Adrenal gland (tissue), 12 donors: ENCODE data around the gene BCKDHA. TPM values are rescaled to one million over a fixed set of nuclear protein-coding genes. Genes with fewer than 3 reads are reported as not detected.
A peak's percentile ranks its signal among the peaks of the same experiment; 100 is the strongest.
"Not testable (repeated sequence)": the region's sequence is repeated elsewhere in the genome, so short reads cannot be mapped to it uniquely, and the experiment has no call there.

Experiments
- DNase-seq, 7 donors: peaks; one replicate each; pipeline ENCODE4 v3.0.0-alpha.2; 2019 to 2020
- H3K27ac ChIP-seq, 5 donors: fragments of 200-600 bp; sonication (generic) in 4 of 5; 1 replicate in 3 of 5; 2 replicates in 2 of 5; pipeline versions ENCODE4 v1.5.1 to v1.8.0; 2016 to 2020; ENCODE audit warnings: mild to moderate bottlenecking in 1 of 5
- H3K27me3 ChIP-seq: fragments of 200-600 bp; 2 replicates; pipeline ENCODE4 v1.8.0; 2021
- H3K36me3 ChIP-seq, 2 donors: fragments of 200-600 bp; replicated peaks in 1 of 2; 1 replicate in 1 of 2; 2 replicates in 1 of 2; pipeline versions ENCODE4 v1.5.1 to v1.8.0; 2018 to 2022
- H3K4me1 ChIP-seq, 2 donors: fragments of 200-600 bp; replicated peaks in 1 of 2; 1 replicate in 1 of 2; 2 replicates in 1 of 2; pipeline versions ENCODE4 v1.5.1 to v1.8.0; 2018 to 2021
- H3K4me3 ChIP-seq, 4 donors: fragments of 200-600 bp; sonication (generic) in 3 of 4; one replicate each; pipeline ENCODE4 v1.5.1; 2016 to 2018
- H3K9me3 ChIP-seq, 3 donors: fragments of 200-600 bp; sonication (generic) in 1 of 3; replicated peaks in 1 of 3; 1 replicate in 2 of 3; 2 replicates in 1 of 3; pipeline versions ENCODE4 v1.5.1 to v1.8.0; 2016 to 2021
- CTCF ChIP-seq, 6 experiments: fragments of 450-650 bp in 4 of 6; fragments of 200-600 bp in 2 of 6; sonication (generic) in 1 of 6; IDR thresholded peaks; 1 replicate in 5 of 6; 2 replicates in 1 of 6; pipeline versions ENCODE4 v1.5.1 to v1.8.0; 2016 to 2021; ENCODE audit warnings: antibody characterized with exemption in 6 of 6, mild to moderate bottlenecking in 2 of 6, moderate library complexity in 1 of 6
- POLR2A ChIP-seq, 2 donors: fragments of 450-650 bp; IDR thresholded peaks; one replicate each; pipeline ENCODE4 v1.6.1; 2017; ENCODE audit warnings: antibody characterized with exemption in 2 of 2, mild to moderate bottlenecking in 2 of 2, moderate library complexity in 1 of 2
- WGBS, 4 donors: extraction: QIAGEN DNeasy Blood & Tissue Kit in 2 of 4; methylation state at CpG; one replicate each; pipeline versions ENCODE4 v1.1.5 to v1.1.7; 2013 to 2017; 5-methylcytosine and 5-hydroxymethylcytosine counted together
- intact Hi-C, 2 donors: fragments of 100-400 bp; cut with DNase I; formaldehyde crosslinking; loops; one replicate each; pipeline versions ENCODE4 v1.14.1 to v1.15.0; 2022 to 2023
- polyA plus RNA-seq, 3 donors: library from polyadenylated mRNA; stranded (reverse); fragments of 200-250 nt in 2 of 3; fragments of 350-450 nt in 1 of 3; fragmentation: Illumina TruSeq in 1 of 3; extraction: RNeasy Lipid Tissue Mini Kit (QIAGEN cat#74804) in 1 of 3; gene quantifications; one replicate each; pipeline ENCODE4 v1.2.3, GENCODE V29; 2013 to 2014
- total RNA-seq, 9 donors: library from RNA; depleted of rRNA in 4 of 9; stranded (reverse); fragments of >200 nt in 4 of 9; fragments of 120-200 nt in 1 of 9; fragmentation: NEBNext Ultra II Directional in 1 of 9; extraction: Animal tissue kit (Norgen Biotek cat#: 25700) in 1 of 9; gene quantifications; one replicate each; pipeline versions ENCODE4 v1.1.0 to v1.2.4, GENCODE V29; 2013 to 2023
- donor health status: healthy with polysubstance abuse.
- donor health status: Bipolar disorder and iron deficiency.
- donor health status: DM: yes; HTN: yes; CAD: no.
- donor health status: DM: no; HTN: no; CAD: no.
- donor health status: DM: no; HTN: no; CAD: no.
- donor health status: DM: yes; HTN: yes; CAD: no.

BCKDHA gene
- total and polyA plus RNA-seq, 12 donors = 17.6 to 294 (median 100) TPM

GRCh38 chr19:41377977-41378709 lies 19.5 kb upstream of the BCKDHA start:
- peak overlapping the region in 2 of 5 donors; percentile 34 to 49 for H3K27ac ChIP-seq

GRCh38 chr19:41381536-41381935 lies 16.1 kb upstream of the BCKDHA start:
- H3K4me3 ChIP-seq, H3K36me3 ChIP-seq, H3K9me3 ChIP-seq, H3K27ac ChIP-seq, H3K27me3 ChIP-seq, intact Hi-C loops, DNase-seq, H3K4me1 ChIP-seq: not testable (repeated sequence)
- WGBS, 4 donors = 89 to 99% (median 96%) methylated on average over 8 of the region's 8 CpGs

More at GRCh38 chr19:41377977-41378709, 19.5 kb upstream of the BCKDHA start:
- no peaks in the 10 kb centered on the region for H3K36me3 ChIP-seq
- intact Hi-C loops = loop anchor here in 1 of 2 donors (10.0 kb wide), 1 partner anchor 47 kb away; the partner anchor contains the start of gene B3GNT8
- no peak overlapping the region for H3K4me3 ChIP-seq
- 62 to 80% (median 68%) methylated on average over 3 to 9 of the region's 9 CpGs for WGBS, 4 donors
- DNase-seq = no peak
- H3K27me3 ChIP-seq = no peaks in the 10 kb centered on the region
- peaks cover 10 to 23% of the 10 kb centered on the region in 2 donors for H3K4me1 ChIP-seq
- H3K9me3 ChIP-seq = no peaks in the 10 kb centered on the region
- no peak for TF ChIP-seq CTCF (IDR thresholded peaks at IDR 0.05)

- WGBS, 4 donors = 86 to 92% (median 91%) methylated on average over 5 of the region's 5 CpGs
- TF ChIP-seq POLR2A (IDR thresholded peaks at IDR 0.05) = no peak
- TF ChIP-seq CTCF (IDR thresholded peaks at IDR 0.05) = no peak
- no peaks in the 10 kb centered on the region for H3K4me1 ChIP-seq
- H3K36me3 ChIP-seq = peaks cover 0 to 10% of the 10 kb centered on the region in 2 donors
- intact Hi-C loops = no loop called here
- no peak overlapping the region for H3K4me3 ChIP-seq
- no peaks in the 10 kb centered on the region for H3K27me3 ChIP-seq
- no peak for DNase-seq
- no peak overlapping the region for H3K27ac ChIP-seq
- H3K9me3 ChIP-seq = no peaks in the 10 kb centered on the region
Observed at GRCh38 chr19:41384351-41384750, 13.3 kb upstream of the BCKDHA start.

GRCh38 chr19:41386442-41386841 lies 11.2 kb upstream of the BCKDHA start:
- 88 to 100% (median 90%) methylated on average over 1 to 13 of the region's 13 CpGs for WGBS, 4 donors
- Histone ChIP-seq H3K4me3 (no peak overlapping the region), H3K9me3 (no peaks in the 10 kb centered on the region), H3K27ac (no peak overlapping the region), H3K27me3 (no peaks in the 10 kb centered on the region), H3K36me3 (peaks cover 0 to 27% of the 10 kb centered on the region in 2 donors), H3K4me1 (no peaks in the 10 kb centered on the region)
- intact Hi-C loops = no loop called here
- no peak for TF ChIP-seq CTCF (IDR thresholded peaks at IDR 0.05)
- DNase-seq = no peak

GRCh38 chr19:41391618-41392017 lies 6.0 kb upstream of the BCKDHA start:
- no peaks in the 10 kb centered on the region for H3K27me3 ChIP-seq
- peaks cover 5 to 7% of the 10 kb centered on the region in 2 donors for H3K4me1 ChIP-seq
- H3K4me3 ChIP-seq = no peak overlapping the region
- no peaks in the 10 kb centered on the region for H3K9me3 ChIP-seq
- no peak overlapping the region for H3K27ac ChIP-seq
- intact Hi-C loops = loop anchor here in 1 of 2 donors (5.0 kb wide), 1 partner anchor 36 kb away; the partner anchor contains the start of gene B3GNT8
- WGBS, 4 donors = 84 to 96% (median 92%) methylated on average over 11 of the region's 11 CpGs
- no peak for DNase-seq
- peaks cover 0 to 29% of the 10 kb centered on the region in 2 donors for H3K36me3 ChIP-seq
- TF ChIP-seq CTCF (IDR thresholded peaks at IDR 0.05) (no peak), POLR2A (IDR thresholded peaks at IDR 0.05) (no peak)
